ENCODE data around the gene GCH1. TPM values are rescaled to one million over a fixed set of nuclear protein-coding genes. Genes with fewer than 3 reads are reported as not detected.
"Not testable (repeated sequence)": the region's sequence is repeated elsewhere in the genome, so short reads cannot be mapped to it uniquely, and the experiment has no call there.

GCH1 gene
- total RNA-seq, 4 donors from 2014 or later = 2.2 to 5.0 (median 3.7) TPM

DNA sequence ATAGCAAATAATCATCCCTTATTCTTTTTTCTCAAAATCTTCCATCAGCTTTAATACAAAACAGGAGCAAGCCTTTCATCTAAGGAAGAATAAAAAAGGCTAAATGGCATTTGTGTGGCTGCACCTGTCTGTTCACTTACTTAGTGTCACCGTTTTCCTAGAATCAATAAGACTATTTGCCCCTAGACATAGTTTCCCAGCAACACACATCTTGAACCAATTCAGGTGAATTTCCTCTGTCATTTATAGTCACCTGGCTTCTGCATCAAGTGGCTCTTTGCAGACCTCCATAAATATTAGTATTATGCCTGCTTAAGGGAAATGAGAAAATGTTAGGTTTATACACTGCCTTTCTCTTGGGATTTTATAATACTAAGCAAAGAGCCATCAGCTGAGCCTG is 17.4 kb upstream of the GCH1 start:
- no peak overlapping the region for H3K4me3 ChIP-seq
- no peaks in the 10 kb centered on the region for H3K4me1 ChIP-seq
- H3K36me3 ChIP-seq = no peaks in the 10 kb centered on the region
- TF ChIP-seq POLR2AphosphoS5 (IDR thresholded peaks at IDR 0.05) = no peak
- TF ChIP-seq, protein P1, sequence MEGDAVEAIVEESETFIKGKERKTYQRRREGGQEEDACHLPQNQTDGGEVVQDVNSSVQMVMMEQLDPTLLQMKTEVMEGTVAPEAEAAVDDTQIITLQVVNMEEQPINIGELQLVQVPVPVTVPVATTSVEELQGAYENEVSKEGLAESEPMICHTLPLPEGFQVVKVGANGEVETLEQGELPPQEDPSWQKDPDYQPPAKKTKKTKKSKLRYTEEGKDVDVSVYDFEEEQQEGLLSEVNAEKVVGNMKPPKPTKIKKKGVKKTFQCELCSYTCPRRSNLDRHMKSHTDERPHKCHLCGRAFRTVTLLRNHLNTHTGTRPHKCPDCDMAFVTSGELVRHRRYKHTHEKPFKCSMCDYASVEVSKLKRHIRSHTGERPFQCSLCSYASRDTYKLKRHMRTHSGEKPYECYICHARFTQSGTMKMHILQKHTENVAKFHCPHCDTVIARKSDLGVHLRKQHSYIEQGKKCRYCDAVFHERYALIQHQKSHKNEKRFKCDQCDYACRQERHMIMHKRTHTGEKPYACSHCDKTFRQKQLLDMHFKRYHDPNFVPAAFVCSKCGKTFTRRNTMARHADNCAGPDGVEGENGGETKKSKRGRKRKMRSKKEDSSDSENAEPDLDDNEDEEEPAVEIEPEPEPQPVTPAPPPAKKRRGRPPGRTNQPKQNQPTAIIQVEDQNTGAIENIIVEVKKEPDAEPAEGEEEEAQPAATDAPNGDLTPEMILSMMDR (IDR thresholded peaks at IDR 0.05) = no peak
- no peak for TF ChIP-seq POLR2A (IDR thresholded peaks at IDR 0.05)
- TF ChIP-seq EP300 (IDR thresholded peaks at IDR 0.05) = no peak
- WGBS, 2 donors (ENCODE audit: low coverage in 1 of 2) = 38 to 75% methylated on average over 1 of the region's 1 CpG
- H3K9me3 ChIP-seq = no peaks in the 10 kb centered on the region
- ATAC-seq = no peak
- H3K27me3 ChIP-seq = peaks cover under 1% of the 10 kb centered on the region
- H3K27ac ChIP-seq = no peak overlapping the region

DNA sequence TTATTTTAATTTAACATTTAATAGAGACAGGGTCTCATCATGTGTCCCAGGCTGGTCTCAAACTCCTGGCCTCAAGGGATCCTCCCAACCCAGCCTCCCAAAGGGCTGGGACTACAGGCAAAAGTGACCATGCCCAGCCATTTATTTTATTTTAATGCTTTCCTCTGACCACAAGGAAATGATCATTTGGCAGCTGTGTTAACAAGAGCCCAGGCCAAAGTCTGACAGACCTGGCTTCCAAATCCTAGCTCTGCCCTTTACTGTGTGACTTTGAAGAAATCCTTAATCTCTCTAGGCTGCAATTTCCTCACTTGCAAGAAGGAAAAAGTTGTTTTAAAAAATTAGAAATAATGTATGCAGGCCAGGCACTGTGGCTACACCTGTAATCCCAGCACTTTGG is 16.7 kb upstream of the GCH1 start:
- H3K27me3 ChIP-seq = no peaks in the 10 kb centered on the region
- H3K4me1 ChIP-seq = no peaks in the 10 kb centered on the region
- H3K36me3 ChIP-seq = no peaks in the 10 kb centered on the region
- H3K27ac ChIP-seq = no peak overlapping the region
- H3K4me3 ChIP-seq = no peak overlapping the region
- no peak for ATAC-seq
- TF ChIP-seq POLR2A (IDR thresholded peaks at IDR 0.05) = no peak
- TF ChIP-seq POLR2AphosphoS5 (IDR thresholded peaks at IDR 0.05) = no peak
- TF ChIP-seq, protein P1 (IDR thresholded peaks at IDR 0.05) = no peak
- no peak for TF ChIP-seq EP300 (IDR thresholded peaks at IDR 0.05)
- H3K9me3 ChIP-seq = no peaks in the 10 kb centered on the region

DNA sequence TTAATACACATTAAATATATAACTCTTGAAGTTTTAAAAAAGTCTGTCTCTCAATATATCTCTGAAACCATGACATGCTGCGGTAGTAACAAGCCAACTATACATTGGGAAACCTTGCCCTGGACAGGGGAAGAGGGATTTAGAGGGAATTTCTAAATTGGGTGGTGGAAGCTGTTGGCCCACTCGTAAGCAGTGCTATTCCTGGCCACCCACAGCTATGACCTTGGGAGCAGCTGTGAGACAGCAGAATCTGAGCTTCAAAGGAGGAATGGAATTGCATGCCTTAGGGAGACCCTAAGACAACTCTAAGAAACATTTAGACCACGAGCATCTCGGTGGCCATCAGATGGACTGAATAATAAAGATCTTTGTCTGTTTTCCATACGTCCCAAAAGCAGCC is 15.8 kb upstream of the GCH1 start:
- H3K27me3 ChIP-seq = no peaks in the 10 kb centered on the region
- H3K27ac ChIP-seq = no peak overlapping the region
- TF ChIP-seq POLR2A (IDR thresholded peaks at IDR 0.05) (no peak), POLR2AphosphoS5 (IDR thresholded peaks at IDR 0.05) (no peak), EP300 (IDR thresholded peaks at IDR 0.05) (no peak)
- TF ChIP-seq, protein P1 (IDR thresholded peaks at IDR 0.05) = no peak
- ATAC-seq = no peak
- no peaks in the 10 kb centered on the region for H3K9me3 ChIP-seq
- H3K36me3 ChIP-seq = no peaks in the 10 kb centered on the region
- no peak overlapping the region for H3K4me3 ChIP-seq
- 52 to 53% methylated on average over 4 of the region's 5 CpGs for WGBS, 2 donors (ENCODE audit: low coverage in 1 of 2)
- H3K4me1 ChIP-seq = no peaks in the 10 kb centered on the region

DNA sequence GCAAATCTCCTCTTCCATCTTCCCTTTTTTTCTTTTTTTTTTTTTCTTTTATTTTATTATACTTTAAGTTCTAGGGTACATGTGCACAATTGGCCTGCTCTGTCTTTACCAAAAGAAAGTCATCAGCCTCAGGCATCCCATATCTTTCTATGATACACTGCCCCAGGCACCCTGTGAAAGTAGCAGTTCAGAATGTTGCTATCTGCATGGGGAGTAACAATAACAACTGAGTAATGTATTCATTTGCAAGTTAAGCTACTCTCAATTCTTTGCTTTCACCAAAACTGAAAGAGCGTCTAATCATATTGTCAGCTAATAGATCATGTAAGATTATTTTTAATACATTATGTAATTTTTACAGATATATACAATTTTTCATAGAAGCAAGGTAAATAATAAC is 13.5 kb upstream of the GCH1 start:
- peaks cover 0 to 12% (median 0%) of the 10 kb centered on the region in 3 donors for H3K4me1 ChIP-seq
- no peak overlapping the region for H3K27ac ChIP-seq
- H3K36me3 ChIP-seq = no peaks in the 10 kb centered on the region
- TF ChIP-seq, protein P1 (IDR thresholded peaks at IDR 0.05) = no peak
- TF ChIP-seq POLR2AphosphoS5 (IDR thresholded peaks at IDR 0.05) = no peak
- no peak for TF ChIP-seq POLR2A (IDR thresholded peaks at IDR 0.05)
- no peak for TF ChIP-seq EP300 (IDR thresholded peaks at IDR 0.05)
- 91 to 100% methylated on average over 1 of the region's 1 CpG for WGBS, 2 donors (ENCODE audit: low coverage in 1 of 2)
- no peaks in the 10 kb centered on the region for H3K27me3 ChIP-seq
- H3K4me3 ChIP-seq = no peak overlapping the region
- no peak for ATAC-seq
- no peaks in the 10 kb centered on the region for H3K9me3 ChIP-seq

DNA sequence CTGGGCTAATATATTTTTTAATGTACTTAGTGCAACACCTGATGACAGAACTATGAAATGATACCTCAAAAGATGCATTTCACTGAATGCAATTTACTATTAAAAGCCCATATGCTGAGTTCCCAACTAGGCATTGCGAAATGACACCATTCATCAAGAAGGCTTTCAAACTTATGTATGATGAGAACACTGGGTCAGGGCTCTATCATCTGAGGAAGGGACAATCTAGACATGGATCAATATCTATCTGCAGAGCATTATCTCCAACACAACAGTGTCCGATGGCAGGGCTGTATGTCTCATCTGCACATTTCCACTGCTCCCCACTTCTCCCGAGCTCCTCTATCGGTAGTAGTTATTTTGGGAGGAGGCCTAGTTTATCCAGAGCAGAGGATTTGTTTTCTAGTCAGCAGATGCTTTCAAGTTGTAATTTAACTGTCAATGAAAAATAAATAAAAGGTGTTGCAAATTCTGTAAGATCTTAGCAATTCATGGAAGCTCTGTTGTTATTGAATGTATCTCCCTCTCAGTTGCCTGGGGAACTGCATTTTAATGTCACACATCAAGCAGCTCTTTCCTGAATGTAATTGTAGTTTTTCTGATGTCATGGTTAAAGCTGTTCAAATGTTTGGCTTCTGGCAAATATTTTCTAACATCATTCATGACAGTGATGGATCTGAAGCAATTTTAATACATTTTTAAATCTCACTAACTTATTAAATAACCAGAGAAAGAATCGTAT is 7.4 kb upstream of the GCH1 start:
- no peak overlapping the region for H3K27ac ChIP-seq
- no peak for TF ChIP-seq EP300 (IDR thresholded peaks at IDR 0.05)
- no peak for TF ChIP-seq POLR2A (IDR thresholded peaks at IDR 0.05)
- no peak for TF ChIP-seq POLR2AphosphoS5 (IDR thresholded peaks at IDR 0.05)
- TF ChIP-seq, protein P1 (IDR thresholded peaks at IDR 0.05) = no peak
- 67 to 91% methylated on average over 4 to 5 of the region's 5 CpGs for WGBS, 2 donors (ENCODE audit: low coverage in 1 of 2)
- no peaks in the 10 kb centered on the region for H3K36me3 ChIP-seq
- no peaks in the 10 kb centered on the region for H3K9me3 ChIP-seq
- peaks cover 0 to 12% (median 0%) of the 10 kb centered on the region in 3 donors for H3K4me1 ChIP-seq
- H3K4me3 ChIP-seq = no peak overlapping the region
- no peak for ATAC-seq
- no peaks in the 10 kb centered on the region for H3K27me3 ChIP-seq

DNA sequence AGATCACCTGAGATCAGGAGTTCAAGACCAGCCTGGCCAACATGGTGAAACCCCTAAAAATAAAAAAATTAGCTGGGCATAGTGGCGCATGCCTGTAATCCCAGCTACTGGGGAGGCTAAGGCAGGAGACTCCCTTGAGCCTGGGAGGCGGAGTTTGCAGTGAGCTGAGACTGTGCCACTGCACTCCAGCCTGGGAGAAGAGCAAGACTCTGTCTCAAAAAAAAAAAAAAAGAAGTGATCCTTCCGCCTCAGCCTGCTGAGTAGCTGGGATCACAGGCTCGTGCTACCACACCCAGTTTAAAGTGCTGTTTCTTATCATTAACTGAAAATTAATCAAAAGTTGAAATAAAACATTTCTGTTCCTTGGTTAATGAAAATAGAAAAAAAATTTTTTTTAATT is 6.3 kb upstream of the GCH1 start:
- H3K9me3 ChIP-seq, H3K27ac ChIP-seq, H3K36me3 ChIP-seq, H3K27me3 ChIP-seq, ATAC-seq, H3K4me3 ChIP-seq: not testable (repeated sequence)
- WGBS, 2 donors (ENCODE audit: low coverage in 1 of 2) = 83 to 89% methylated on average over 2 to 3 of the region's 4 CpGs
- peaks cover 0 to 12% (median 0%) of the 10 kb centered on the region in 3 donors for H3K4me1 ChIP-seq

Data from gastroesophageal sphincter (tissue), 4 donors.